Measurements from ENCODE around the gene DYNC2I2. TPM values are rescaled to one million over a fixed set of nuclear protein-coding genes. Genes with fewer than 3 reads are reported as not detected.

Gene DYNC2I2
- total and polyA plus RNA-seq, 2 of the 4 experiments (the other 2 are of a cell fraction): 33.7 to 37.1 TPM

DNA sequence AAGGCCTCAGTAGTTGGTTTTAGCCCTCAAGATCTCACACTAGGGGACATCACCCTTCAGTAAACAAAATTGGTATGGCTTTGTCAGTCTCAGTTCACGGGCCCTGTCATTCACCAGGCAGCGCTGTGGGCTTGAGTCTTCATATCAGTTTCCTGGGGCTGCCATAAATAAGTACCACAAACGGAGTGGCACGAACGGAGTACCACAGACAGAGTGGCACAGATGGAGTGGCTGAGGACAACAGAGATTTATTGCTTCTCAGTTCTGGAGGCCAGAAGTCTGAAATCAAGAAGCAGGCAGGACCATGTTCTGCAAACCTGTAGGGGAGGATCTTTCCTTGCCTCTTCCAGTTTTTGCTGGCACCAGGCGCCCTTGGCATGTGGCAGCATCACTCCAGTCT lies 37.5 kb downstream of the DYNC2I2 start:
- POLR2A ChIA-PET (ENCODE audit: unreplicated experiment): no interaction called here

More for the DNA sequence above, 37.5 kb downstream of the DYNC2I2 start:
- no peak overlapping the region for H4K5ac ChIP-seq (ENCODE audit: low read depth, low read length)
- H3K56ac ChIP-seq (ENCODE audit: extremely low read depth, insufficient read depth, low read length): no peak overlapping the region
- no peaks in the 10 kb centered on the region; the same call in 1 of the 2 replicates for H3K9me1 ChIP-seq (ENCODE audit: insufficient read depth, low read length)
- ATAC-seq (ENCODE audit: low read depth) (no peak), DNase-seq (no peak)
- no peak overlapping the region for H2BK5ac ChIP-seq (ENCODE audit: low read depth, low read length, poor library complexity, severe bottlenecking)
- no peaks in the 10 kb centered on the region for H3K9me3 ChIP-seq (ENCODE audit: control insufficient read depth, insufficient read depth, low read length)
- in situ Hi-C loops (cut with MboI; ENCODE audit: low sequenced_read_pairs) (no loop called here), dilution Hi-C loops (cut with HindIII; ENCODE audit: low sequenced_read_pairs, unreplicated experiment) (no loop called here), intact Hi-C loops (cut with micrococcal nuclease) (no loop called here)
- H3K4me3 ChIP-seq (ENCODE audit: insufficient read depth, low read depth, low read length): no peak overlapping the region
- no peak overlapping the region for H2BK120ac ChIP-seq (ENCODE audit: low read depth, low read length)
- no peak overlapping the region for H3K9ac ChIP-seq (ENCODE audit: low read depth, low read length)
- H2BK20ac ChIP-seq (ENCODE audit: low read depth, low read length): no peak overlapping the region
- H4K20me1 ChIP-seq (ENCODE audit: insufficient read depth, low read length): peaks cover 2% of the 10 kb centered on the region; the same call in 1 of the 2 replicates
- H3K27ac ChIP-seq (ENCODE audit: insufficient read depth, low read length): no peak overlapping the region
- no peak overlapping the region for H2AFZ ChIP-seq (replicated peaks; ENCODE audit: low read length, poor library complexity)
- TF ChIP-seq NFE2L2 (IDR thresholded peaks at IDR 0.05; ENCODE audit: low read depth, low read length) (no peak), MXI1 (IDR thresholded peaks at IDR 0.05; ENCODE audit: borderline replicate concordance, low read depth, low read length) (no peak), POLR2A (IDR thresholded peaks at IDR 0.05; ENCODE audit: low read depth, low read length) (no peak), CHD1 (IDR thresholded peaks at IDR 0.05; ENCODE audit: low read depth, low read length) (no peak), MAZ (IDR thresholded peaks at IDR 0.05; ENCODE audit: borderline replicate concordance, low read depth, low read length) (no peak), RFX5 (IDR thresholded peaks at IDR 0.05; ENCODE audit: low read depth, low read length) (no peak), USF2 (IDR thresholded peaks at IDR 0.05; ENCODE audit: low read depth, low read length) (no peak), ELK1 (IDR thresholded peaks at IDR 0.05; ENCODE audit: borderline replicate concordance, low read depth, low read length) (no peak), SMC3 (IDR thresholded peaks at IDR 0.05; ENCODE audit: low read depth, low read length) (no peak), MAFK (IDR thresholded peaks at IDR 0.05; ENCODE audit: low read depth, low read length) (no peak), FOS (IDR thresholded peaks at IDR 0.05; ENCODE audit: low read depth, low read length) (no peak), RAD21 (IDR thresholded peaks at IDR 0.05; ENCODE audit: low read length) (no peak), RCOR1 (IDR thresholded peaks at IDR 0.05; ENCODE audit: insufficient replicate concordance, low read length) (no peak)
- H3K4me1 ChIP-seq (ENCODE audit: control insufficient read depth, insufficient read depth, low read length): no peaks in the 10 kb centered on the region
- no peak overlapping the region for H2AK9ac ChIP-seq (replicated peaks; ENCODE audit: low read depth, low read length, poor library complexity)
- H3K27me3 ChIP-seq (ENCODE audit: control insufficient read depth, insufficient read depth, low read length): no peaks in the 10 kb centered on the region
- H4K8ac ChIP-seq (ENCODE audit: low read depth in 2 of 2, low read length in 2 of 2): no peak overlapping the region
- no peak overlapping the region for H2BK15ac ChIP-seq (ENCODE audit: low read depth, low read length)
- no peak overlapping the region for H3K4ac ChIP-seq (ENCODE audit: low read depth, low read length)
- no peak overlapping the region for H3K14ac ChIP-seq (replicated peaks; ENCODE audit: low read depth, low read length)
- H3K23ac ChIP-seq (ENCODE audit: low read depth, low read length): no peak overlapping the region
- peaks cover 8 to 12% of the 10 kb centered on the region in 2 experiments; a peak in 2 of 4 replicates for H3K79me1 ChIP-seq (ENCODE audit: low read depth in 1 of 2, low read length in 2 of 2)
- no peak overlapping the region for H3K18ac ChIP-seq (ENCODE audit: low read depth, low read length)
- no peak overlapping the region for H2AK5ac ChIP-seq (ENCODE audit: low read depth, low read length)
- no TSS peak for BruUV-seq (replicated peaks)
- H4K91ac ChIP-seq (ENCODE audit: insufficient read depth, low read depth, low read length): no peak overlapping the region
- H3K36me3 ChIP-seq (ENCODE audit: control insufficient read depth, insufficient read depth, low read length): peaks cover 78% of the 10 kb centered on the region
- no peak overlapping the region for H3K4me2 ChIP-seq (ENCODE audit: low read depth, low read length)
- 96% methylated on average over 4 of the region's 6 CpGs; no CpG with 5 or more reads in 1 of the 2 experiments for WGBS, 2 experiments (ENCODE audit: extremely low coverage in 2 of 2, insufficient read length in 1 of 2)
- CTCF ChIA-PET: no interaction called here
